ENCODE data around the gene SERPINB10.

DNA sequence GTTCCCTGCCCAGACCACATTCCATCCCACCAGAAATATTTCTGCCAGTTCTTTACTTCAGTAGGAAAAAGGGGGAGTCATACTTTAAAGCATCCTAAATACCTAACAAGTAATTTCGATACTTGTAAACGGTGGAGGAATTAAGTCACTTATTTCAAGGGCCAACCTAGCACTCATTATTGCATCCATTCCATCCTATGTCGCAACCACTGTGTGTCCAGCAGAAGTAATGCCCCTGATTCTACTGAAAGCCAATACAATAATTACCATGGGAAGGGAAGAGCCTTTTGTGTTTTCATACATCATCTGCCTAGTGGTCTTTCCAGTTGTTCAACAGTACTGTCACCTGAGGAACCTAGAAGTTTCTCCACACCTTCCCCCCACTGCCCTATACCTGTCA, 74.6 kb downstream of the SERPINB10 start:
- TF ChIP-seq CTCF (IDR thresholded peaks at IDR 0.05), result no peak
- TF ChIP-seq GTF2I (CRISPR knock-in tag; conservative IDR thresholded peaks at IDR 0.05), result no peak
- TF ChIP-seq ZNF219 (CRISPR knock-in tag; IDR thresholded peaks at IDR 0.05; ENCODE audit: borderline replicate concordance), result no peak
- TF ChIP-seq ATF1 (CRISPR knock-in tag; IDR thresholded peaks at IDR 0.05), result no peak
- TF ChIP-seq, protein P1, sequence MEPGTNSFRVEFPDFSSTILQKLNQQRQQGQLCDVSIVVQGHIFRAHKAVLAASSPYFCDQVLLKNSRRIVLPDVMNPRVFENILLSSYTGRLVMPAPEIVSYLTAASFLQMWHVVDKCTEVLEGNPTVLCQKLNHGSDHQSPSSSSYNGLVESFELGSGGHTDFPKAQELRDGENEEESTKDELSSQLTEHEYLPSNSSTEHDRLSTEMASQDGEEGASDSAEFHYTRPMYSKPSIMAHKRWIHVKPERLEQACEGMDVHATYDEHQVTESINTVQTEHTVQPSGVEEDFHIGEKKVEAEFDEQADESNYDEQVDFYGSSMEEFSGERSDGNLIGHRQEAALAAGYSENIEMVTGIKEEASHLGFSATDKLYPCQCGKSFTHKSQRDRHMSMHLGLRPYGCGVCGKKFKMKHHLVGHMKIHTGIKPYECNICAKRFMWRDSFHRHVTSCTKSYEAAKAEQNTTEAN (CRISPR knock-in tag; IDR thresholded peaks at IDR 0.05), result no peak
- TF ChIP-seq, protein P2, sequence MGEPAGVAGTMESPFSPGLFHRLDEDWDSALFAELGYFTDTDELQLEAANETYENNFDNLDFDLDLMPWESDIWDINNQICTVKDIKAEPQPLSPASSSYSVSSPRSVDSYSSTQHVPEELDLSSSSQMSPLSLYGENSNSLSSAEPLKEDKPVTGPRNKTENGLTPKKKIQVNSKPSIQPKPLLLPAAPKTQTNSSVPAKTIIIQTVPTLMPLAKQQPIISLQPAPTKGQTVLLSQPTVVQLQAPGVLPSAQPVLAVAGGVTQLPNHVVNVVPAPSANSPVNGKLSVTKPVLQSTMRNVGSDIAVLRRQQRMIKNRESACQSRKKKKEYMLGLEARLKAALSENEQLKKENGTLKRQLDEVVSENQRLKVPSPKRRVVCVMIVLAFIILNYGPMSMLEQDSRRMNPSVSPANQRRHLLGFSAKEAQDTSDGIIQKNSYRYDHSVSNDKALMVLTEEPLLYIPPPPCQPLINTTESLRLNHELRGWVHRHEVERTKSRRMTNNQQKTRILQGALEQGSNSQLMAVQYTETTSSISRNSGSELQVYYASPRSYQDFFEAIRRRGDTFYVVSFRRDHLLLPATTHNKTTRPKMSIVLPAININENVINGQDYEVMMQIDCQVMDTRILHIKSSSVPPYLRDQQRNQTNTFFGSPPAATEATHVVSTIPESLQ (CRISPR knock-in tag; IDR thresholded peaks at IDR 0.05), result no peak
- TF ChIP-seq E2F4 (CRISPR knock-in tag; IDR thresholded peaks at IDR 0.05; ENCODE audit: borderline replicate concordance, low read depth), result no peak
